Neural cell (in vitro differentiated cells): ENCODE measurements around the gene CRB2. TPM values are rescaled to one million over a fixed set of nuclear protein-coding genes. Genes with fewer than 3 reads are reported as not detected.

Experiments used
- H2AFZ ChIP-seq: fragments of 200-600, 300-800 bp; sonication (generic), shearing (Covaris generic); 2 replicates; pipeline ENCODE4 v1.6.0; 2014; ENCODE audit warnings: low read depth, mild to moderate bottlenecking, antibody characterized with exemption, low read length, moderate library complexity
- H3F3A ChIP-seq: fragments of 200-600 bp; shearing (Covaris generic); 2 replicates; pipeline ENCODE4 v1.6.1; 2016; ENCODE audit warnings: mild to moderate bottlenecking, moderate library complexity, mixed read lengths, antibody characterized with exemption, low read length; ENCODE audit not compliant: insufficient read depth, poor library complexity, severe bottlenecking
- H3K27ac ChIP-seq: fragments of 200-600, 300-800 bp; sonication (generic), shearing (Covaris generic); 2 replicates; pipeline ENCODE4 v1.5.1; 2014; ENCODE audit warnings: mild to moderate bottlenecking, low read length, moderate library complexity
- H3K27me3 ChIP-seq: fragments of 300-800, 200-600 bp; sonication (generic), shearing (Covaris generic); 2 replicates; pipeline ENCODE4 v1.6.0; 2014; ENCODE audit warnings: mild to moderate bottlenecking, low read depth, low read length, moderate library complexity; ENCODE audit not compliant: insufficient read depth
- H3K36me3 ChIP-seq: fragments of 300-800, 200-600 bp; sonication (generic), shearing (Covaris generic); 2 replicates; pipeline ENCODE4 v1.5.1; 2014; ENCODE audit warnings: mild to moderate bottlenecking, antibody characterized with exemption, low read length, moderate library complexity; ENCODE audit not compliant: insufficient read depth
- H3K4me2 ChIP-seq: fragments of 300-800, 200-600 bp; sonication (generic), shearing (Covaris generic); 2 replicates; pipeline ENCODE4 v1.6.0; 2014; ENCODE audit warnings: mild to moderate bottlenecking, low read length
- H3K4me3 ChIP-seq: fragments of 300-800, 200-600 bp; sonication (generic), shearing (Covaris generic); 2 replicates; pipeline ENCODE4 v1.5.1; 2014; ENCODE audit warnings: mild to moderate bottlenecking, low read length, moderate library complexity
- H3K79me2 ChIP-seq: fragments of 200-600 bp; shearing (Covaris generic); replicated peaks from 2 replicates; pipeline ENCODE4 v1.6.0; 2014; ENCODE audit warnings: mild to moderate bottlenecking, low read length, moderate library complexity; ENCODE audit not compliant: insufficient read depth
- H3K9ac ChIP-seq: fragments of 300-800, 200-600 bp; sonication (generic), shearing (Covaris generic); 2 replicates; pipeline ENCODE4 v1.6.1; 2016; ENCODE audit warnings: mild to moderate bottlenecking, low read length, mixed read lengths
- H3K9me2 ChIP-seq: fragments of 200-600 bp; shearing (Covaris generic); 2 replicates; pipeline ENCODE4 v1.6.1; 2016; ENCODE audit warnings: mild to moderate bottlenecking, low read length, mixed read lengths; ENCODE audit not compliant: insufficient read depth
- H3K9me3 ChIP-seq: fragments of 200-600, 300-800 bp; sonication (generic), shearing (Covaris generic); 2 replicates; pipeline ENCODE4 v1.6.1; 2016; ENCODE audit warnings: mild to moderate bottlenecking, mixed run types, low read length, moderate library complexity, mixed read lengths
- H4K20me1 ChIP-seq: fragments of 200-600 bp; shearing (Covaris generic); 2 replicates; pipeline ENCODE4 v1.6.1; 2016; ENCODE audit warnings: mild to moderate bottlenecking, mixed run types; ENCODE audit not compliant: insufficient read depth
- EP300 ChIP-seq: fragments of 450-650 bp; conservative IDR thresholded peaks from 2 replicates; pipeline ENCODE4 v1.6.1; 2014; ENCODE audit warnings: antibody characterized with exemption, mild to moderate bottlenecking, moderate library complexity; ENCODE audit not compliant: poor library complexity, severe bottlenecking
- EZH2 ChIP-seq: fragments of 200-600, 300-800 bp; shearing (Covaris generic), sonication (generic); IDR thresholded peaks from 2 replicates; pipeline ENCODE4 v1.6.1; 2014; ENCODE audit warnings: antibody characterized with exemption, low read length, borderline replicate concordance, mild to moderate bottlenecking; ENCODE audit not compliant: insufficient read depth, poor library complexity, severe bottlenecking
- MXI1 ChIP-seq: fragments of 450-650 bp; conservative IDR thresholded peaks from 2 replicates; pipeline ENCODE4 v1.6.1; 2014; ENCODE audit warnings: antibody characterized with exemption, mild to moderate bottlenecking; ENCODE audit not compliant: poor library complexity, severe bottlenecking
- POLR2AphosphoS5 ChIP-seq: IDR thresholded peaks from 2 replicates; pipeline ENCODE4 v1.6.1; 2012
- RAD21 ChIP-seq: fragments of 450-650 bp; conservative IDR thresholded peaks from 2 replicates; pipeline ENCODE4 v1.6.1; 2014; ENCODE audit warnings: antibody characterized with exemption, mild to moderate bottlenecking, moderate library complexity
- REST ChIP-seq: IDR thresholded peaks from 2 replicates; pipeline ENCODE4 v1.6.1; 2012; ENCODE audit warnings: borderline replicate concordance
- SMC3 ChIP-seq: fragments of 450-650 bp; conservative IDR thresholded peaks from 2 replicates; pipeline ENCODE4 v1.6.1; 2014; ENCODE audit warnings: antibody characterized with exemption, mild to moderate bottlenecking, moderate library complexity; ENCODE audit not compliant: poor library complexity
- TAF1 ChIP-seq: IDR thresholded peaks from 2 replicates; pipeline ENCODE4 v1.6.1; 2012; ENCODE audit warnings: low read depth
- polyA plus RNA-seq: library from polyadenylated mRNA; depleted of rRNA; stranded (reverse); fragments of >200 nt; gene quantifications from 2 replicates; pipeline ENCODE4 v1.2.3, GENCODE V29; 2014
- TF ChIP-seq, protein P1 (sequence below): fragments of 450-650 bp; IDR thresholded peaks from 2 replicates; pipeline ENCODE4 v1.5.1; 2014; ENCODE audit warnings: antibody characterized with exemption, mild to moderate bottlenecking, moderate library complexity; ENCODE audit not compliant: poor library complexity, severe bottlenecking

CRB2 gene
- polyA plus RNA-seq, 1 donor from 2014 or later: 0.32 TPM

GRCh38 chr9:123344192-123344949, 11.6 kb upstream of the CRB2 start:
- Histone ChIP-seq H3K4me3 (no peak overlapping the region), H3K27me3 (no peaks in the 10 kb centered on the region), H2AFZ (no peak overlapping the region), H3K9ac (no peak overlapping the region), H3K4me2 (no peak overlapping the region), H3K9me3 (no peaks in the 10 kb centered on the region), H3K9me2 (no peaks in the 10 kb centered on the region), H3K27ac (no peak overlapping the region), H3F3A (no peaks in the 10 kb centered on the region), H3K79me2 (no peaks in the 10 kb centered on the region), H3K36me3 (no peaks in the 10 kb centered on the region), H4K20me1 (no peaks in the 10 kb centered on the region)
- TF ChIP-seq, protein P1, sequence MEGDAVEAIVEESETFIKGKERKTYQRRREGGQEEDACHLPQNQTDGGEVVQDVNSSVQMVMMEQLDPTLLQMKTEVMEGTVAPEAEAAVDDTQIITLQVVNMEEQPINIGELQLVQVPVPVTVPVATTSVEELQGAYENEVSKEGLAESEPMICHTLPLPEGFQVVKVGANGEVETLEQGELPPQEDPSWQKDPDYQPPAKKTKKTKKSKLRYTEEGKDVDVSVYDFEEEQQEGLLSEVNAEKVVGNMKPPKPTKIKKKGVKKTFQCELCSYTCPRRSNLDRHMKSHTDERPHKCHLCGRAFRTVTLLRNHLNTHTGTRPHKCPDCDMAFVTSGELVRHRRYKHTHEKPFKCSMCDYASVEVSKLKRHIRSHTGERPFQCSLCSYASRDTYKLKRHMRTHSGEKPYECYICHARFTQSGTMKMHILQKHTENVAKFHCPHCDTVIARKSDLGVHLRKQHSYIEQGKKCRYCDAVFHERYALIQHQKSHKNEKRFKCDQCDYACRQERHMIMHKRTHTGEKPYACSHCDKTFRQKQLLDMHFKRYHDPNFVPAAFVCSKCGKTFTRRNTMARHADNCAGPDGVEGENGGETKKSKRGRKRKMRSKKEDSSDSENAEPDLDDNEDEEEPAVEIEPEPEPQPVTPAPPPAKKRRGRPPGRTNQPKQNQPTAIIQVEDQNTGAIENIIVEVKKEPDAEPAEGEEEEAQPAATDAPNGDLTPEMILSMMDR: no peak
- TF ChIP-seq SMC3 (no peak), RAD21 (no peak), TAF1 (no peak), EP300 (no peak), EZH2 (no peak), REST (no peak), MXI1 (no peak), POLR2AphosphoS5 (no peak)

- Histone ChIP-seq H3K79me2 (no peaks in the 10 kb centered on the region), H3K4me3 (no peak overlapping the region), H3K27ac (no peak overlapping the region), H3K9me2 (no peaks in the 10 kb centered on the region), H3K27me3 (no peaks in the 10 kb centered on the region), H3K9ac (no peak overlapping the region), H4K20me1 (no peaks in the 10 kb centered on the region), H2AFZ (no peak overlapping the region), H3K36me3 (no peaks in the 10 kb centered on the region), H3K9me3 (no peaks in the 10 kb centered on the region), H3F3A (no peaks in the 10 kb centered on the region), H3K4me2 (no peak overlapping the region)
- TF ChIP-seq MXI1 (no peak), RAD21 (no peak), EP300 (no peak), POLR2AphosphoS5 (no peak)
- TF ChIP-seq, protein P1: no peak
Observed at GRCh38 chr9:123345567-123345955, 10.4 kb upstream of the CRB2 start.
